Breast epithelium (tissue), 4 donors: Measurements from ENCODE around the gene USP24. TPM values are rescaled to one million over a fixed set of nuclear protein-coding genes. Genes with fewer than 3 reads are reported as not detected.

Experiments used
- DNase-seq, 2 donors: peaks; one replicate each; pipeline ENCODE4 v3.0.0-alpha.2; 2019; ENCODE audit warnings: low spot score in 2 of 2
- H3K27ac ChIP-seq, 2 donors: fragments of 200-600 bp; sonication (generic) in 1 of 2; one replicate each; pipeline ENCODE4 v1.5.1; 2016 to 2019; ENCODE audit warnings: mild to moderate bottlenecking in 1 of 2
- H3K27me3 ChIP-seq, 2 donors: fragments of 200-600 bp; sonication (generic) in 1 of 2; one replicate each; pipeline versions ENCODE4 v1.5.1 to v1.6.0; 2017 to 2019; ENCODE audit warnings: control low read depth in 1 of 2, mild to moderate bottlenecking in 1 of 2
- H3K36me3 ChIP-seq: fragments of 200-600 bp; one replicate; pipeline ENCODE4 v1.5.1; 2019
- H3K4me1 ChIP-seq, 2 donors: fragments of 200-600 bp; sonication (generic); one replicate each; pipeline ENCODE4 v1.5.1; 2016 to 2019; ENCODE audit warnings: control low read depth in 1 of 2
- H3K4me3 ChIP-seq, 3 donors: fragments of 200-600 bp; sonication (generic); 1 replicate in 2 of 3; 2 replicates in 1 of 3; pipeline ENCODE4 v1.5.1; 2016 to 2019; ENCODE audit warnings: mild to moderate bottlenecking in 3 of 3, moderate library complexity in 2 of 3
- H3K9me3 ChIP-seq, 2 donors: fragments of 200-600 bp; sonication (generic) in 1 of 2; one replicate each; pipeline ENCODE4 v1.5.1; 2016 to 2019; ENCODE audit warnings: control low read depth in 1 of 2
- CTCF ChIP-seq, 3 donors: fragments of 450-650 bp; IDR thresholded peaks; one replicate each; pipeline ENCODE4 v1.5.1; 2016 to 2017; ENCODE audit warnings: antibody characterized with exemption in 3 of 3, mild to moderate bottlenecking in 3 of 3, moderate library complexity in 3 of 3
- POLR2A ChIP-seq: fragments of 450-650 bp; IDR thresholded peaks from one replicate; pipeline ENCODE4 v1.6.1; 2016; ENCODE audit warnings: antibody characterized with exemption, mild to moderate bottlenecking, moderate library complexity
- POLR2AphosphoS5 ChIP-seq, 3 donors: sonication (generic); formaldehyde crosslinking; IDR thresholded peaks; one replicate each; pipeline ENCODE4 v1.6.1; 2017; ENCODE audit warnings: antibody characterized with exemption in 3 of 3
- intact Hi-C: fragments of 100-400 bp; cut with DNase I; formaldehyde crosslinking; loops from one replicate; pipeline ENCODE4 v1.15.1; 2023; ENCODE audit warnings: low total_unique reads
- total RNA-seq, 3 donors: library from RNA; depleted of rRNA; stranded (reverse); fragments of >200 nt; gene quantifications; one replicate each; pipeline ENCODE4 v1.1.0, GENCODE V29; 2016

Gene USP24
- total RNA-seq, 3 donors from 2014 or later = 51.5 to 103 (median 77.3) TPM

- Histone ChIP-seq H3K27ac (no peak overlapping the region), H3K9me3 (no peaks in the 10 kb centered on the region), H3K36me3 (no peaks in the 10 kb centered on the region), H3K4me1 (no peaks in the 10 kb centered on the region), H3K4me3 (no peak overlapping the region), H3K27me3 (no peaks in the 10 kb centered on the region)
- no peak for TF ChIP-seq POLR2A
- TF ChIP-seq POLR2AphosphoS5 (IDR thresholded peaks at IDR 0.05) = no peak
- no peak for TF ChIP-seq CTCF (IDR thresholded peaks at IDR 0.05)
- DNase-seq = no peak
- intact Hi-C loops = no loop called here
Observed at GRCh38 chr1:55172272-55172671, 42.9 kb downstream of the USP24 start.

GRCh38 chr1:55171694-55172093, 43.5 kb downstream of the USP24 start:
- Histone ChIP-seq H3K27me3 (no peaks in the 10 kb centered on the region), H3K9me3 (no peaks in the 10 kb centered on the region), H3K4me3 (no peak overlapping the region), H3K36me3 (no peaks in the 10 kb centered on the region), H3K4me1 (no peaks in the 10 kb centered on the region), H3K27ac (no peak overlapping the region)
- intact Hi-C loops = no loop called here
- TF ChIP-seq POLR2A = no peak
- TF ChIP-seq CTCF (IDR thresholded peaks at IDR 0.05) = no peak
- no peak for TF ChIP-seq POLR2AphosphoS5 (IDR thresholded peaks at IDR 0.05)
- DNase-seq = no peak

- H3K4me1 ChIP-seq = no peaks in the 10 kb centered on the region
- intact Hi-C loops = no loop called here
Observed at GRCh38 chr1:55170426-55170825, 44.7 kb downstream of the USP24 start.

GRCh38 chr1:55169126-55169525, 46.0 kb downstream of the USP24 start:
- Histone ChIP-seq H3K9me3 (no peaks in the 10 kb centered on the region), H3K27me3 (no peaks in the 10 kb centered on the region), H3K36me3 (no peaks in the 10 kb centered on the region), H3K4me3 (no peak overlapping the region), H3K4me1 (no peaks in the 10 kb centered on the region), H3K27ac (no peak overlapping the region)
- TF ChIP-seq POLR2A (no peak), POLR2AphosphoS5 (IDR thresholded peaks at IDR 0.05) (no peak), CTCF (IDR thresholded peaks at IDR 0.05) (no peak)
- intact Hi-C loops = no loop called here
- no peak for DNase-seq

More at GRCh38 chr1:55170426-55170825, 44.7 kb downstream of the USP24 start:
- no peaks in the 10 kb centered on the region for H3K36me3 ChIP-seq
- no peaks in the 10 kb centered on the region for H3K27me3 ChIP-seq
- H3K4me3 ChIP-seq = no peak overlapping the region
- DNase-seq = no peak
- H3K27ac ChIP-seq = no peak overlapping the region
- no peaks in the 10 kb centered on the region for H3K9me3 ChIP-seq
- TF ChIP-seq CTCF (IDR thresholded peaks at IDR 0.05) (no peak), POLR2A (no peak), POLR2AphosphoS5 (IDR thresholded peaks at IDR 0.05) (no peak)

GRCh38 chr1:55168353-55168752, 46.8 kb downstream of the USP24 start:
- DNase-seq = no peak
- no peaks in the 10 kb centered on the region for H3K36me3 ChIP-seq

More at GRCh38 chr1:55168353-55168752, 46.8 kb downstream of the USP24 start:
- no peak overlapping the region for H3K4me3 ChIP-seq
- H3K27me3 ChIP-seq = no peaks in the 10 kb centered on the region
- TF ChIP-seq POLR2A (no peak), POLR2AphosphoS5 (IDR thresholded peaks at IDR 0.05) (no peak), CTCF (IDR thresholded peaks at IDR 0.05) (no peak)
- no peak overlapping the region for H3K27ac ChIP-seq
- intact Hi-C loops = no loop called here
- no peaks in the 10 kb centered on the region for H3K4me1 ChIP-seq
- H3K9me3 ChIP-seq = no peaks in the 10 kb centered on the region
